ENCODE results near the gene OAS3. TPM values are rescaled to one million over a fixed set of nuclear protein-coding genes. Genes with fewer than 3 reads are reported as not detected.

Gene OAS3
- total and polyA plus RNA-seq, 4 donors: 3.8 to 9.5 (median 5.4) TPM

DNA sequence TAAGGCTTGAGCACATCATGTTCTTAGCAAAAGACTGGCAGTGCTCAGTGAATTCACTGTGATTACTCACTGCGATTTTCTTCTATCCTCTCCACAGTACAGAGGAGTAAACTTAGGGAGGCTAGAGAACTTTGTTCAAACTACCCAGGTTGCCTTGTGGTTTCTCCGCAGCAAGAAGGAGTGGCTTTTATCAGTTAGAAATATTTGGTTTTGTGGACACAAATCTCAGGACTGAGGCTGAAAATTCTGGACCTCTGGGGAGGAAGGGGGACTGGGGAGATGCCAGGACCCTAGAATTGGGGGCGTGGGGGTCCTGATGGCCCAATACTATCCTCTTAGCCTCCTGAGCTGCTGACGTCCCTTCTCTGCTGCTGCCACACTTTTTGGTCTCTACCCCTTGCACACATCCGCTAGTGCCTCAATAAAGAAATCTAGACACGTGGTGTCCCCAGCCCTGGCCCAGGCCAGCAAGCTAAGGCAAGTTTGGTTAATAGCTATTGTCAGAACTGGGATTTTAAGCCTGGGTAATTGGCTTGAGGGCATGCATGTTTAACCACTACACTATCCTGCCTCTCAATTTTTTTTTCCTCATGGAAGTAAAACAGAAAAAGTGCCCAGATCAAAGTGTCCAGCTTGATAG lies 40.9 kb downstream of the OAS3 start:
- peak; percentile 23 for DNase-seq (ENCODE audit: low spot score)
- H3K36me3 ChIP-seq (ENCODE audit: control insufficient read depth in 4 of 4, insufficient read depth in 3 of 4, low read depth in 1 of 4, low read length in 3 of 4): no peaks in the 10 kb centered on the region
- peak overlapping the region; percentile 88 to 93 for H3K9ac ChIP-seq (ENCODE audit: low read depth in 1 of 2, low read length in 2 of 2)
- no peak for TF ChIP-seq NR2F2 (IDR thresholded peaks at IDR 0.05)
- TF ChIP-seq, protein P1, sequence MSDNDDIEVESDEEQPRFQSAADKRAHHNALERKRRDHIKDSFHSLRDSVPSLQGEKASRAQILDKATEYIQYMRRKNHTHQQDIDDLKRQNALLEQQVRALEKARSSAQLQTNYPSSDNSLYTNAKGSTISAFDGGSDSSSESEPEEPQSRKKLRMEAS (IDR thresholded peaks at IDR 0.05): no peak
- no peak for TF ChIP-seq HNF4A (conservative IDR thresholded peaks at IDR 0.05)
- no peak for TF ChIP-seq HNF4G (IDR thresholded peaks at IDR 0.05)
- TF ChIP-seq CTCF (IDR thresholded peaks at IDR 0.05; ENCODE audit: low read depth, low read length, missing input control): no peak
- no peak for TF ChIP-seq RXRA (IDR thresholded peaks at IDR 0.05)
- no peak for TF ChIP-seq TAF1 (conservative IDR thresholded peaks at IDR 0.05)
- TF ChIP-seq, protein P2, sequence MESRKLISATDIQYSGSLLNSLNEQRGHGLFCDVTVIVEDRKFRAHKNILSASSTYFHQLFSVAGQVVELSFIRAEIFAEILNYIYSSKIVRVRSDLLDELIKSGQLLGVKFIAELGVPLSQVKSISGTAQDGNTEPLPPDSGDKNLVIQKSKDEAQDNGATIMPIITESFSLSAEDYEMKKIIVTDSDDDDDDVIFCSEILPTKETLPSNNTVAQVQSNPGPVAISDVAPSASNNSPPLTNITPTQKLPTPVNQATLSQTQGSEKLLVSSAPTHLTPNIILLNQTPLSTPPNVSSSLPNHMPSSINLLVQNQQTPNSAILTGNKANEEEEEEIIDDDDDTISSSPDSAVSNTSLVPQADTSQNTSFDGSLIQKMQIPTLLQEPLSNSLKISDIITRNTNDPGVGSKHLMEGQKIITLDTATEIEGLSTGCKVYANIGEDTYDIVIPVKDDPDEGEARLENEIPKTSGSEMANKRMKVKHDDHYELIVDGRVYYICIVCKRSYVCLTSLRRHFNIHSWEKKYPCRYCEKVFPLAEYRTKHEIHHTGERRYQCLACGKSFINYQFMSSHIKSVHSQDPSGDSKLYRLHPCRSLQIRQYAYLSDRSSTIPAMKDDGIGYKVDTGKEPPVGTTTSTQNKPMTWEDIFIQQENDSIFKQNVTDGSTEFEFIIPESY (IDR thresholded peaks at IDR 0.05): no peak
- TF ChIP-seq, protein P3, sequence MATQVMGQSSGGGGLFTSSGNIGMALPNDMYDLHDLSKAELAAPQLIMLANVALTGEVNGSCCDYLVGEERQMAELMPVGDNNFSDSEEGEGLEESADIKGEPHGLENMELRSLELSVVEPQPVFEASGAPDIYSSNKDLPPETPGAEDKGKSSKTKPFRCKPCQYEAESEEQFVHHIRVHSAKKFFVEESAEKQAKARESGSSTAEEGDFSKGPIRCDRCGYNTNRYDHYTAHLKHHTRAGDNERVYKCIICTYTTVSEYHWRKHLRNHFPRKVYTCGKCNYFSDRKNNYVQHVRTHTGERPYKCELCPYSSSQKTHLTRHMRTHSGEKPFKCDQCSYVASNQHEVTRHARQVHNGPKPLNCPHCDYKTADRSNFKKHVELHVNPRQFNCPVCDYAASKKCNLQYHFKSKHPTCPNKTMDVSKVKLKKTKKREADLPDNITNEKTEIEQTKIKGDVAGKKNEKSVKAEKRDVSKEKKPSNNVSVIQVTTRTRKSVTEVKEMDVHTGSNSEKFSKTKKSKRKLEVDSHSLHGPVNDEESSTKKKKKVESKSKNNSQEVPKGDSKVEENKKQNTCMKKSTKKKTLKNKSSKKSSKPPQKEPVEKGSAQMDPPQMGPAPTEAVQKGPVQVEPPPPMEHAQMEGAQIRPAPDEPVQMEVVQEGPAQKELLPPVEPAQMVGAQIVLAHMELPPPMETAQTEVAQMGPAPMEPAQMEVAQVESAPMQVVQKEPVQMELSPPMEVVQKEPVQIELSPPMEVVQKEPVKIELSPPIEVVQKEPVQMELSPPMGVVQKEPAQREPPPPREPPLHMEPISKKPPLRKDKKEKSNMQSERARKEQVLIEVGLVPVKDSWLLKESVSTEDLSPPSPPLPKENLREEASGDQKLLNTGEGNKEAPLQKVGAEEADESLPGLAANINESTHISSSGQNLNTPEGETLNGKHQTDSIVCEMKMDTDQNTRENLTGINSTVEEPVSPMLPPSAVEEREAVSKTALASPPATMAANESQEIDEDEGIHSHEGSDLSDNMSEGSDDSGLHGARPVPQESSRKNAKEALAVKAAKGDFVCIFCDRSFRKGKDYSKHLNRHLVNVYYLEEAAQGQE (IDR thresholded peaks at IDR 0.05): no peak
- TF ChIP-seq EGR1 (IDR thresholded peaks at IDR 0.05; ENCODE audit: low read depth in 2 of 2): no peak
- TF ChIP-seq FOXA1 (IDR thresholded peaks at IDR 0.05): no peak
- no peak for TF ChIP-seq RAD21 (IDR thresholded peaks at IDR 0.05)
- TF ChIP-seq GABPA (IDR thresholded peaks at IDR 0.05 in 1 of 2, conservative IDR thresholded peaks at IDR 0.05 in 1 of 2): no peak
- TF ChIP-seq ATF3 (IDR thresholded peaks at IDR 0.05): no peak
- H3K9me3 ChIP-seq (ENCODE audit: control insufficient read depth in 4 of 4, low read length in 3 of 4): peaks cover 0 to 2% (median 0%) of the 10 kb centered on the region in 4 donors
- H3K4me3 ChIP-seq (ENCODE audit: low read depth in 1 of 3, low read length in 3 of 3): peak overlapping the region; percentile 57 to 98 (median 85)
- no peaks in the 10 kb centered on the region for H3K27me3 ChIP-seq (ENCODE audit: control insufficient read depth in 4 of 4, insufficient read depth in 4 of 4, low read length in 3 of 4)
- H3K27ac ChIP-seq (ENCODE audit: low read depth in 1 of 2, low read length in 2 of 2): peak overlapping the region; percentile 90 to 93
- WGBS: 54% methylated on average over 6 of the region's 6 CpGs
- H3K4me1 ChIP-seq (ENCODE audit: control insufficient read depth in 4 of 4, insufficient read depth in 4 of 4, low read length in 3 of 4): peaks cover 0 to 15% (median 13%) of the 10 kb centered on the region in 4 donors
